Gastroesophageal sphincter (tissue), 3 donors: Measurements from ENCODE around the gene OR56B1.

Source experiments
- CTCF ChIP-seq, 4 experiments: fragments of 200-600 bp in 2 of 4; fragments of 450-650 bp in 2 of 4; sonication (generic) in 1 of 4; IDR thresholded peaks; one replicate each; pipeline ENCODE4 v1.5.1; 2017 to 2019; ENCODE audit warnings: antibody characterized with exemption in 4 of 4, mild to moderate bottlenecking in 2 of 4, moderate library complexity in 2 of 4
- POLR2A ChIP-seq, 2 donors: fragments of 450-650 bp; IDR thresholded peaks; one replicate each; pipeline ENCODE4 v1.6.1; 2017; ENCODE audit warnings: antibody characterized with exemption in 2 of 2, mild to moderate bottlenecking in 2 of 2, moderate library complexity in 1 of 2

- TF ChIP-seq POLR2A (IDR thresholded peaks at IDR 0.05) (no peak), CTCF (IDR thresholded peaks at IDR 0.05) (no peak)
Measured at GRCh38 chr11:5719703-5720495, 16.3 kb upstream of the OR56B1 start.
